HepG2 (cell line): Measurements from ENCODE around the gene SLC2A14. TPM values are rescaled to one million over a fixed set of nuclear protein-coding genes. Genes with fewer than 3 reads are reported as not detected.

Source experiments
- CC2D1A ChIP-seq: sonication (generic); formaldehyde crosslinking; IDR thresholded peaks from 2 replicates; pipeline ENCODE4 v1.8.1; 2023; ENCODE audit warnings: mild to moderate bottlenecking, missing genetic modification reagents
- CREM ChIP-seq, 2 experiments: sonication (generic) in 1 of 2; formaldehyde crosslinking in 1 of 2; IDR thresholded peaks; 2 replicates each; pipeline versions ENCODE4 v1.4.0 to v1.6.1; 2016 to 2020; ENCODE audit warnings: antibody characterized with exemption in 1 of 2, mild to moderate bottlenecking in 1 of 2, missing genetic modification reagents in 1 of 2
- HMG20A ChIP-seq: IDR thresholded peaks from 2 replicates; pipeline ENCODE4 v1.6.1; 2016; ENCODE audit warnings: borderline replicate concordance
- NKX3-1 ChIP-seq: sonication (generic); formaldehyde crosslinking; IDR thresholded peaks from 2 replicates; pipeline ENCODE4 v1.5.0; 2020; ENCODE audit warnings: missing genetic modification reagents
- NONO ChIP-seq, 2 experiments: fragments of 450-650 bp in 1 of 2; sonication (generic) in 1 of 2; formaldehyde crosslinking in 1 of 2; IDR thresholded peaks in 1 of 2; conservative IDR thresholded peaks in 1 of 2; 2 replicates each; pipeline versions ENCODE4 v1.6.1 to v1.8.0; 2017 to 2022; ENCODE audit warnings: mild to moderate bottlenecking in 1 of 2, missing genetic modification reagents in 1 of 2, moderate library complexity in 1 of 2
- ZFP62 ChIP-seq: sonication (generic); formaldehyde crosslinking; IDR thresholded peaks from 2 replicates; pipeline ENCODE4 v1.4.0; 2020; ENCODE audit warnings: missing genetic modification reagents
- ZNF615 ChIP-seq: sonication (generic); formaldehyde crosslinking; IDR thresholded peaks from 2 replicates; pipeline ENCODE4 v1.5.0; 2020; ENCODE audit warnings: mild to moderate bottlenecking, missing genetic modification reagents, borderline replicate concordance
- ZNF841 ChIP-seq: sonication (generic); formaldehyde crosslinking; IDR thresholded peaks from 2 replicates; pipeline ENCODE4 v1.8.1; 2023; ENCODE audit warnings: missing genetic modification reagents, borderline replicate concordance
- ZNF891 ChIP-seq: sonication (generic); formaldehyde crosslinking; IDR thresholded peaks from 2 replicates; pipeline ENCODE4 v1.5.0; 2020; ENCODE audit warnings: mild to moderate bottlenecking, missing genetic modification reagents
- ZSCAN9 ChIP-seq: IDR thresholded peaks from 2 replicates; pipeline ENCODE4 v1.6.1; 2016; ENCODE audit warnings: borderline replicate concordance
- polyA plus RNA-seq, 8 experiments: library from polyadenylated mRNA; depleted of rRNA in 3 of 8; stranded (reverse) in 7 of 8; unstranded in 1 of 8; fragments of >200 nt; fragmentation: Illumina TruSeq in 4 of 8; extraction: Trizol in 4 of 8; gene quantifications; 2 replicates each; pipeline versions ENCODE4 v1.2.1 to v1.2.3, GENCODE V29; 2011 to 2016; ENCODE audit warnings: low read depth in 4 of 8, missing spikeins in 1 of 8, mixed read lengths in 1 of 8; ENCODE audit not compliant: insufficient read depth in 1 of 8
- total RNA-seq, 5 experiments: library from RNA; depleted of rRNA; stranded (reverse); fragments of >200 nt; fragmentation: Illumina TruSeq; extraction: Trizol; gene quantifications; 2 replicates each; pipeline ENCODE4 v1.2.3, GENCODE V29; 2016; ENCODE audit warnings: low read depth in 1 of 5
- TF ChIP-seq, protein P1 (sequence below), 2 experiments: sonication (generic) in 1 of 2; formaldehyde crosslinking in 1 of 2; IDR thresholded peaks; 2 replicates each; pipeline versions ENCODE4 v1.4.0 to v1.6.1; 2016 to 2020; ENCODE audit warnings: borderline replicate concordance in 1 of 2, low read depth in 1 of 2, mild to moderate bottlenecking in 1 of 2, missing genetic modification reagents in 1 of 2
- TF ChIP-seq, protein P2 (sequence below): sonication (generic); formaldehyde crosslinking; IDR thresholded peaks from 2 replicates; pipeline ENCODE4 v1.4.0; 2020; ENCODE audit warnings: missing genetic modification reagents
- TF ChIP-seq, protein P3 (sequence below): IDR thresholded peaks from 2 replicates; pipeline ENCODE4 v1.6.1; 2016; ENCODE audit warnings: low read depth, missing genetic modification reagents, missing compliant biosample characterization

Gene SLC2A14
- total and polyA plus RNA-seq, 2 of the 13 experiments (the other 11 are each of a cell fraction or from before 2014, with no cell fraction given) = 7.7 to 39.0 TPM

DNA sequence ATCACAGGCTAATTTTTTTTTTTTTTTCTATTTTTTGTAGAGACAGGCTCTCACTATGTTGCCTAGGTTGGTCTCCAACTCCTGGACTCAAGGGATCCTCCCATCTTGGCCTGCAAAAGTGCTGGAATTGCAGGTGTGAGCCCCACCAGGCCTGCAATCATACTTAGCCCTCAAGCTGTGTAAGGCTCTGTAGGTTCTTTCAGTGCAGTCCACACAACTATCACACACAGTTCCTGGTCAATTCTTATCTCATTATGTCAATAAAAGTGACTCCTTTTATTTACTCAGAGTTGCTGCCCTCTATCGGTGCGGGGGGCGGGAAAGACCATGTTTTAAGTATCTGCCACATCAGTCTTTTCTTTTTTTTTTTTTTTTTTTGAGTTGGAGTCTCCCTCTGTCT is 34.3 kb upstream of the SLC2A14 start (continued):
- TF ChIP-seq ZSCAN9 = peak; percentile 49; the same call in 1 of the 2 replicates
- TF ChIP-seq ZNF891 (CRISPR knock-in tag) = no peak
- TF ChIP-seq, protein P1, sequence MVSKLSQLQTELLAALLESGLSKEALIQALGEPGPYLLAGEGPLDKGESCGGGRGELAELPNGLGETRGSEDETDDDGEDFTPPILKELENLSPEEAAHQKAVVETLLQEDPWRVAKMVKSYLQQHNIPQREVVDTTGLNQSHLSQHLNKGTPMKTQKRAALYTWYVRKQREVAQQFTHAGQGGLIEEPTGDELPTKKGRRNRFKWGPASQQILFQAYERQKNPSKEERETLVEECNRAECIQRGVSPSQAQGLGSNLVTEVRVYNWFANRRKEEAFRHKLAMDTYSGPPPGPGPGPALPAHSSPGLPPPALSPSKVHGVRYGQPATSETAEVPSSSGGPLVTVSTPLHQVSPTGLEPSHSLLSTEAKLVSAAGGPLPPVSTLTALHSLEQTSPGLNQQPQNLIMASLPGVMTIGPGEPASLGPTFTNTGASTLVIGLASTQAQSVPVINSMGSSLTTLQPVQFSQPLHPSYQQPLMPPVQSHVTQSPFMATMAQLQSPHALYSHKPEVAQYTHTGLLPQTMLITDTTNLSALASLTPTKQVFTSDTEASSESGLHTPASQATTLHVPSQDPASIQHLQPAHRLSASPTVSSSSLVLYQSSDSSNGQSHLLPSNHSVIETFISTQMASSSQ (IDR thresholded peaks at IDR 0.05; ENCODE audit: low read depth) = no peak
- TF ChIP-seq, protein P1 (CRISPR knock-in tag; IDR thresholded peaks at IDR 0.05; ENCODE audit: borderline replicate concordance) = 0 out of 2 replicates have a peak, but pooled peaks have one; percentile 54
- TF ChIP-seq, protein P2, sequence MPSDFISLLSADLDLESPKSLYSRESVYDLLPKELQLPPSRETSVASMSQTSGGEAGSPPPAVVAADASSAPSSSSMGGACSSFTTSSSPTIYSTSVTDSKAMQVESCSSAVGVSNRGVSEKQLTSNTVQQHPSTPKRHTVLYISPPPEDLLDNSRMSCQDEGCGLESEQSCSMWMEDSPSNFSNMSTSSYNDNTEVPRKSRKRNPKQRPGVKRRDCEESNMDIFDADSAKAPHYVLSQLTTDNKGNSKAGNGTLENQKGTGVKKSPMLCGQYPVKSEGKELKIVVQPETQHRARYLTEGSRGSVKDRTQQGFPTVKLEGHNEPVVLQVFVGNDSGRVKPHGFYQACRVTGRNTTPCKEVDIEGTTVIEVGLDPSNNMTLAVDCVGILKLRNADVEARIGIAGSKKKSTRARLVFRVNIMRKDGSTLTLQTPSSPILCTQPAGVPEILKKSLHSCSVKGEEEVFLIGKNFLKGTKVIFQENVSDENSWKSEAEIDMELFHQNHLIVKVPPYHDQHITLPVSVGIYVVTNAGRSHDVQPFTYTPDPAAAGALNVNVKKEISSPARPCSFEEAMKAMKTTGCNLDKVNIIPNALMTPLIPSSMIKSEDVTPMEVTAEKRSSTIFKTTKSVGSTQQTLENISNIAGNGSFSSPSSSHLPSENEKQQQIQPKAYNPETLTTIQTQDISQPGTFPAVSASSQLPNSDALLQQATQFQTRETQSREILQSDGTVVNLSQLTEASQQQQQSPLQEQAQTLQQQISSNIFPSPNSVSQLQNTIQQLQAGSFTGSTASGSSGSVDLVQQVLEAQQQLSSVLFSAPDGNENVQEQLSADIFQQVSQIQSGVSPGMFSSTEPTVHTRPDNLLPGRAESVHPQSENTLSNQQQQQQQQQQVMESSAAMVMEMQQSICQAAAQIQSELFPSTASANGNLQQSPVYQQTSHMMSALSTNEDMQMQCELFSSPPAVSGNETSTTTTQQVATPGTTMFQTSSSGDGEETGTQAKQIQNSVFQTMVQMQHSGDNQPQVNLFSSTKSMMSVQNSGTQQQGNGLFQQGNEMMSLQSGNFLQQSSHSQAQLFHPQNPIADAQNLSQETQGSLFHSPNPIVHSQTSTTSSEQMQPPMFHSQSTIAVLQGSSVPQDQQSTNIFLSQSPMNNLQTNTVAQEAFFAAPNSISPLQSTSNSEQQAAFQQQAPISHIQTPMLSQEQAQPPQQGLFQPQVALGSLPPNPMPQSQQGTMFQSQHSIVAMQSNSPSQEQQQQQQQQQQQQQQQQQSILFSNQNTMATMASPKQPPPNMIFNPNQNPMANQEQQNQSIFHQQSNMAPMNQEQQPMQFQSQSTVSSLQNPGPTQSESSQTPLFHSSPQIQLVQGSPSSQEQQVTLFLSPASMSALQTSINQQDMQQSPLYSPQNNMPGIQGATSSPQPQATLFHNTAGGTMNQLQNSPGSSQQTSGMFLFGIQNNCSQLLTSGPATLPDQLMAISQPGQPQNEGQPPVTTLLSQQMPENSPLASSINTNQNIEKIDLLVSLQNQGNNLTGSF (CRISPR knock-in tag) = no peak
- TF ChIP-seq, protein P3, sequence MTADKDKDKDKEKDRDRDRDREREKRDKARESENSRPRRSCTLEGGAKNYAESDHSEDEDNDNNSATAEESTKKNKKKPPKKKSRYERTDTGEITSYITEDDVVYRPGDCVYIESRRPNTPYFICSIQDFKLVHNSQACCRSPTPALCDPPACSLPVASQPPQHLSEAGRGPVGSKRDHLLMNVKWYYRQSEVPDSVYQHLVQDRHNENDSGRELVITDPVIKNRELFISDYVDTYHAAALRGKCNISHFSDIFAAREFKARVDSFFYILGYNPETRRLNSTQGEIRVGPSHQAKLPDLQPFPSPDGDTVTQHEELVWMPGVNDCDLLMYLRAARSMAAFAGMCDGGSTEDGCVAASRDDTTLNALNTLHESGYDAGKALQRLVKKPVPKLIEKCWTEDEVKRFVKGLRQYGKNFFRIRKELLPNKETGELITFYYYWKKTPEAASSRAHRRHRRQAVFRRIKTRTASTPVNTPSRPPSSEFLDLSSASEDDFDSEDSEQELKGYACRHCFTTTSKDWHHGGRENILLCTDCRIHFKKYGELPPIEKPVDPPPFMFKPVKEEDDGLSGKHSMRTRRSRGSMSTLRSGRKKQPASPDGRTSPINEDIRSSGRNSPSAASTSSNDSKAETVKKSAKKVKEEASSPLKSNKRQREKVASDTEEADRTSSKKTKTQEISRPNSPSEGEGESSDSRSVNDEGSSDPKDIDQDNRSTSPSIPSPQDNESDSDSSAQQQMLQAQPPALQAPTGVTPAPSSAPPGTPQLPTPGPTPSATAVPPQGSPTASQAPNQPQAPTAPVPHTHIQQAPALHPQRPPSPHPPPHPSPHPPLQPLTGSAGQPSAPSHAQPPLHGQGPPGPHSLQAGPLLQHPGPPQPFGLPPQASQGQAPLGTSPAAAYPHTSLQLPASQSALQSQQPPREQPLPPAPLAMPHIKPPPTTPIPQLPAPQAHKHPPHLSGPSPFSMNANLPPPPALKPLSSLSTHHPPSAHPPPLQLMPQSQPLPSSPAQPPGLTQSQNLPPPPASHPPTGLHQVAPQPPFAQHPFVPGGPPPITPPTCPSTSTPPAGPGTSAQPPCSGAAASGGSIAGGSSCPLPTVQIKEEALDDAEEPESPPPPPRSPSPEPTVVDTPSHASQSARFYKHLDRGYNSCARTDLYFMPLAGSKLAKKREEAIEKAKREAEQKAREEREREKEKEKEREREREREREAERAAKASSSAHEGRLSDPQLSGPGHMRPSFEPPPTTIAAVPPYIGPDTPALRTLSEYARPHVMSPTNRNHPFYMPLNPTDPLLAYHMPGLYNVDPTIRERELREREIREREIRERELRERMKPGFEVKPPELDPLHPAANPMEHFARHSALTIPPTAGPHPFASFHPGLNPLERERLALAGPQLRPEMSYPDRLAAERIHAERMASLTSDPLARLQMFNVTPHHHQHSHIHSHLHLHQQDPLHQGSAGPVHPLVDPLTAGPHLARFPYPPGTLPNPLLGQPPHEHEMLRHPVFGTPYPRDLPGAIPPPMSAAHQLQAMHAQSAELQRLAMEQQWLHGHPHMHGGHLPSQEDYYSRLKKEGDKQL (CRISPR knock-in tag) = peak; percentile 68; the same call in 1 of the 2 replicates
- no peak for TF ChIP-seq ZFP62 (CRISPR knock-in tag)
- peak; percentile 73 for TF ChIP-seq CREM (IDR thresholded peaks at IDR 0.05)
- no peak for TF ChIP-seq CREM (CRISPR knock-in tag; IDR thresholded peaks at IDR 0.05)
- peak; percentile 73; the same call in 1 of the 2 replicates for TF ChIP-seq HMG20A (CRISPR knock-in tag)
- TF ChIP-seq ZNF615 (CRISPR knock-in tag) = no peak
- TF ChIP-seq ZNF841 (CRISPR knock-in tag) = no peak
- no peak for TF ChIP-seq NKX3-1 (CRISPR knock-in tag)
- no peak for TF ChIP-seq NONO (IDR thresholded peaks at IDR 0.05)
- TF ChIP-seq NONO (CRISPR knock-in tag; conservative IDR thresholded peaks at IDR 0.05) = peak; percentile 59
- TF ChIP-seq CC2D1A (CRISPR knock-in tag) = no peak
